ENCODE measurements around the gene ADAMTSL1.

DNA sequence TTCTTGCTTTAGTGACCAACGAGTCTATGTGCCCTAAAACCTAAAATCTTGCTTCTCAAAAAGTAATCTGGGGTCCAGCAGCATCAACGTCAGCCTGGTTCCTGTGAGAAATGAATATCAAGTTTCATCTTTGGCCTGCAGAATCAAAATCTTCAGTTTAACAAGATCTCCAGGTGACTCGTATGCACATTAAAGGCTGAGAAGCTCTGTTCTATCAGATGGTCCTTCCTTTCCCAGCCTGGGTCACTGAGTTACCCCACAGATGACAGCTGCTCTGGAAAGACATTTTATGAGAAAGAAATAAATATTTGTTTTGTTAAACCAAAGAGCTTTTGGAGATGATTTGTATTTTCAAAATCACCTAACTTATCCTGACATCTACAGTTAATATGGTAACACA lies 75.8 kb downstream of the ADAMTSL1 start:
- TF ChIP-seq, protein P1, sequence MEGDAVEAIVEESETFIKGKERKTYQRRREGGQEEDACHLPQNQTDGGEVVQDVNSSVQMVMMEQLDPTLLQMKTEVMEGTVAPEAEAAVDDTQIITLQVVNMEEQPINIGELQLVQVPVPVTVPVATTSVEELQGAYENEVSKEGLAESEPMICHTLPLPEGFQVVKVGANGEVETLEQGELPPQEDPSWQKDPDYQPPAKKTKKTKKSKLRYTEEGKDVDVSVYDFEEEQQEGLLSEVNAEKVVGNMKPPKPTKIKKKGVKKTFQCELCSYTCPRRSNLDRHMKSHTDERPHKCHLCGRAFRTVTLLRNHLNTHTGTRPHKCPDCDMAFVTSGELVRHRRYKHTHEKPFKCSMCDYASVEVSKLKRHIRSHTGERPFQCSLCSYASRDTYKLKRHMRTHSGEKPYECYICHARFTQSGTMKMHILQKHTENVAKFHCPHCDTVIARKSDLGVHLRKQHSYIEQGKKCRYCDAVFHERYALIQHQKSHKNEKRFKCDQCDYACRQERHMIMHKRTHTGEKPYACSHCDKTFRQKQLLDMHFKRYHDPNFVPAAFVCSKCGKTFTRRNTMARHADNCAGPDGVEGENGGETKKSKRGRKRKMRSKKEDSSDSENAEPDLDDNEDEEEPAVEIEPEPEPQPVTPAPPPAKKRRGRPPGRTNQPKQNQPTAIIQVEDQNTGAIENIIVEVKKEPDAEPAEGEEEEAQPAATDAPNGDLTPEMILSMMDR (IDR thresholded peaks at IDR 0.05) = no peak
- TF ChIP-seq POLR2A (IDR thresholded peaks at IDR 0.05) = no peak
